ENCODE measurements around the gene PPARA. TPM values are rescaled to one million over a fixed set of nuclear protein-coding genes. Genes with fewer than 3 reads are reported as not detected.

PPARA gene
- total RNA-seq, 1 donor: 22.1 TPM

DNA sequence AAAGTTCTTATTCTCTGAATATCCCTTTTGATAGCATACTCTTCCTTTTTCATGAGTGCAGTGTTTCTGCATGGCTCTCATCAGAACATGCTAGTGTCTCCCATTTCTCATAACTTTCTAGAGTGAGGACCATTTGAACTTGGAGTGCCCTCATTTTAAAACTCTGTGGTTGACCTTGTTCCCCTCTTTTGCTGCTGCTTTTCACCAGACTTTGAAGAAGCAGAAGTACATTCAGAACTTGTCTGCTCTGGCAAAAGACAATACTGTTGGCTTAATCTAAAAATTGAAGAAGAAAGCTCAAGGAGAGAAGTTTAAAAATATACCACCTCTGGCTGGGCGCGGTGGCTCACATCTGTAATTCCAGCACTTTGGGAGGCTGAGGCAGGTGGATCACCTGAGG lies 35.0 kb downstream of the PPARA start:
- H3K27ac ChIP-seq (ENCODE audit: low read depth, low read length): no peak overlapping the region
- no peaks in the 10 kb centered on the region for H4K20me1 ChIP-seq (ENCODE audit: insufficient read depth, low read length)
- H3K27me3 ChIP-seq (ENCODE audit: insufficient read depth, low read length): no peaks in the 10 kb centered on the region
- H2AFZ ChIP-seq (ENCODE audit: low read length): no peak overlapping the region
- TF ChIP-seq, protein P1, sequence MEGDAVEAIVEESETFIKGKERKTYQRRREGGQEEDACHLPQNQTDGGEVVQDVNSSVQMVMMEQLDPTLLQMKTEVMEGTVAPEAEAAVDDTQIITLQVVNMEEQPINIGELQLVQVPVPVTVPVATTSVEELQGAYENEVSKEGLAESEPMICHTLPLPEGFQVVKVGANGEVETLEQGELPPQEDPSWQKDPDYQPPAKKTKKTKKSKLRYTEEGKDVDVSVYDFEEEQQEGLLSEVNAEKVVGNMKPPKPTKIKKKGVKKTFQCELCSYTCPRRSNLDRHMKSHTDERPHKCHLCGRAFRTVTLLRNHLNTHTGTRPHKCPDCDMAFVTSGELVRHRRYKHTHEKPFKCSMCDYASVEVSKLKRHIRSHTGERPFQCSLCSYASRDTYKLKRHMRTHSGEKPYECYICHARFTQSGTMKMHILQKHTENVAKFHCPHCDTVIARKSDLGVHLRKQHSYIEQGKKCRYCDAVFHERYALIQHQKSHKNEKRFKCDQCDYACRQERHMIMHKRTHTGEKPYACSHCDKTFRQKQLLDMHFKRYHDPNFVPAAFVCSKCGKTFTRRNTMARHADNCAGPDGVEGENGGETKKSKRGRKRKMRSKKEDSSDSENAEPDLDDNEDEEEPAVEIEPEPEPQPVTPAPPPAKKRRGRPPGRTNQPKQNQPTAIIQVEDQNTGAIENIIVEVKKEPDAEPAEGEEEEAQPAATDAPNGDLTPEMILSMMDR (IDR thresholded peaks at IDR 0.05; ENCODE audit: extremely low read depth, low read depth, low read length): no peak
- DNase-seq (ENCODE audit: insufficient read length, low spot score, missing footprints): no peak
- H3K4me3 ChIP-seq (ENCODE audit: insufficient read depth, low read length): no peak overlapping the region
- peaks cover 10% of the 10 kb centered on the region for H3K9me3 ChIP-seq (ENCODE audit: low read depth, low read length)
- no peaks in the 10 kb centered on the region for H3K4me1 ChIP-seq (ENCODE audit: insufficient read depth, low read length)
- no peak overlapping the region for H3K4me2 ChIP-seq (ENCODE audit: insufficient read depth, low read length)
- peaks cover 27% of the 10 kb centered on the region for H3K36me3 ChIP-seq (ENCODE audit: insufficient read depth, low read length)
- H3K79me2 ChIP-seq (ENCODE audit: insufficient read depth, low read length): no peaks in the 10 kb centered on the region

DNA sequence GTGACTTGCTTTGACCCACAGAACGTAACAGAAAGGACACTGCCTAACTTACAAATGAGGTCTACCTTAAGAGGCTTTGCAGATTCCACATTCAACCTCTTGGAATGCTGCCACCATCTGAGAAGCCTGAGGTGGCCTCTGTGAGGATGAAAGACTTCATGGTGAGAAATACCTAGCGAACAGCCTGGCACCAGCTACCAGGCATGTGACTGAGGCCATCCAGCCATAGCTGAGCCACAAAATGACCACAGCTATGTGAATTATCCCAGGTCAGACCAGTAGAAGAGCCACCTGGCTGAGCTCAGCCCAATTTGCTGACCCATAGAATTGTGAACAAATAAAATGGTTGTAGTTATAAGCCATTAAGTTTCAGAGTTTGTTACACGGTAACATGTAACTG lies 37.5 kb downstream of the PPARA start:
- Histone ChIP-seq H3K79me2 (ENCODE audit: insufficient read depth, low read length) (no peaks in the 10 kb centered on the region), H3K4me1 (ENCODE audit: insufficient read depth, low read length) (no peaks in the 10 kb centered on the region), H2AFZ (ENCODE audit: low read length) (no peak overlapping the region), H3K4me3 (ENCODE audit: insufficient read depth, low read length) (no peak overlapping the region), H3K36me3 (ENCODE audit: insufficient read depth, low read length) (peaks cover 19% of the 10 kb centered on the region), H4K20me1 (ENCODE audit: insufficient read depth, low read length) (no peaks in the 10 kb centered on the region), H3K27ac (ENCODE audit: low read depth, low read length) (no peak overlapping the region), H3K9me3 (ENCODE audit: low read depth, low read length) (no peaks in the 10 kb centered on the region), H3K4me2 (ENCODE audit: insufficient read depth, low read length) (no peak overlapping the region), H3K27me3 (ENCODE audit: insufficient read depth, low read length) (no peaks in the 10 kb centered on the region)
- DNase-seq (ENCODE audit: insufficient read length, low spot score, missing footprints): peak; percentile 46
- TF ChIP-seq, protein P1 (IDR thresholded peaks at IDR 0.05; ENCODE audit: extremely low read depth, low read depth, low read length): no peak

DNA sequence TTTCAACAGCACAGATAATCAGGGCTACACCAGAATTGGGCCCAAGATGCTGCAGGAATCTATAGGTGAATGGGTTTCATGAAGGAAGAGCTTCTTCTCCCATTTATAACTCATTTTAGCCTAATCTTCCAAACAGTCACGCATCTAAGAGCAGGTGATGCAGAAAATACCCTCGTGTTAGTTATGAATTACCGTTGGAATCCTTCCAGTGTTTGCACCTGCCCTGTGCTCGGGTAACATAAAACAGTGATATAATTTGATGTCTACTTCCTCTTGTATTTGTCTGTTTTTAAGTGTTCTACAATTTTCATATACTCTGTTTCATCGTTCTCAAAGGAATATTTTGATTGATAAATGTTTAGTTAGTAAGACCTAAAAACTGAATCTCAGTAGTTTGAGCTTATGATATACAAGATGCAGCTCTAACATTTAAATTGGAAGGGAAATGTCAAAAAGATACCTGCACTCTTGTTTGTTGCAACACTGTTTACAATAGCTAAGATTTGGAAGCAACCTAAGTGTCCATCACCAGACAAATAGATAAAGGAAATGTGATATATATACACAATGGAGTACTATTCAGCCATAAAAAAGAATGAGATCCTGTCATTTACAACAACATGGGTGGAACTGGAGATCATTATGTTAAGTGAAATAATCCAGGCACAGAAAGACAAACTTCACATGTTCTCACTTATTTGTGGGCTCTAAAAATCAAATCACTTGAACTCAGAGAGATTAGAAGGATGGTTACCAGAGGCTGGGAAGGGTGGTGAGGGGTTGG lies 42.1 kb downstream of the PPARA start:
- no peak for DNase-seq (ENCODE audit: insufficient read length, low spot score, missing footprints)
- Histone ChIP-seq H3K4me2 (ENCODE audit: insufficient read depth, low read length) (no peak overlapping the region), H4K20me1 (ENCODE audit: insufficient read depth, low read length) (peaks cover 2% of the 10 kb centered on the region), H3K4me3 (ENCODE audit: insufficient read depth, low read length) (no peak overlapping the region), H3K4me1 (ENCODE audit: insufficient read depth, low read length) (no peaks in the 10 kb centered on the region), H2AFZ (ENCODE audit: low read length) (no peak overlapping the region), H3K9me3 (ENCODE audit: low read depth, low read length) (no peaks in the 10 kb centered on the region), H3K79me2 (ENCODE audit: insufficient read depth, low read length) (no peaks in the 10 kb centered on the region), H3K27me3 (ENCODE audit: insufficient read depth, low read length) (no peaks in the 10 kb centered on the region), H3K27ac (ENCODE audit: low read depth, low read length) (no peak overlapping the region), H3K36me3 (ENCODE audit: insufficient read depth, low read length) (peaks cover 9% of the 10 kb centered on the region)
- TF ChIP-seq, protein P1 (IDR thresholded peaks at IDR 0.05; ENCODE audit: extremely low read depth, low read depth, low read length): no peak

DNA sequence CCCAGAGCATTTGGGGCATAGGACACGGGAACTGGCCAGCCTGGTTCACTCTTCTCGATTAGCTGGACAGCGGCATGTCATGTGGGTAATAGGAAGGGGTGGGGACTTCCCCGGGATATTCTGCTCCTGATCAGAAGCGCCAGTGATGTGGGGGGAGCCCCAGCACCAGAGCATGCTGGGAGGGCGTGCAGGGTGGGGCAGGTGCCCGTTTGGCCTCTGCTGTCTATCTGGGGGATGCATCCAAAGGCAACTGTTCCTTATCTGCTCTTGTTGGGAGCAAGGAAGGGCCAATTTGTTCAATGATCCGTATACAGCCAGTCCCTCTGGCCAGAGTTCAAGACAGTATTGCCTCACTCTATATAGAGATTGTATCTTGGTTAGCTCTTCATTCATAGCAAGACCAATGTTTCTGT lies 43.6 kb downstream of the PPARA start:
- Histone ChIP-seq H3K4me1 (ENCODE audit: insufficient read depth, low read length) (no peaks in the 10 kb centered on the region), H2AFZ (ENCODE audit: low read length) (no peak overlapping the region), H3K9me3 (ENCODE audit: low read depth, low read length) (no peaks in the 10 kb centered on the region), H3K4me3 (ENCODE audit: insufficient read depth, low read length) (no peak overlapping the region), H3K79me2 (ENCODE audit: insufficient read depth, low read length) (no peaks in the 10 kb centered on the region), H3K27ac (ENCODE audit: low read depth, low read length) (no peak overlapping the region), H3K4me2 (ENCODE audit: insufficient read depth, low read length) (no peak overlapping the region), H3K27me3 (ENCODE audit: insufficient read depth, low read length) (no peaks in the 10 kb centered on the region), H4K20me1 (ENCODE audit: insufficient read depth, low read length) (peaks cover 2% of the 10 kb centered on the region), H3K36me3 (ENCODE audit: insufficient read depth, low read length) (peaks cover 8% of the 10 kb centered on the region)
- TF ChIP-seq, protein P1 (IDR thresholded peaks at IDR 0.05; ENCODE audit: extremely low read depth, low read depth, low read length): no peak
- no peak for DNase-seq (ENCODE audit: insufficient read length, low spot score, missing footprints)

Measured in osteoblast (primary cell).